ENCODE data around the gene USP25.

USP25 gene

DNA sequence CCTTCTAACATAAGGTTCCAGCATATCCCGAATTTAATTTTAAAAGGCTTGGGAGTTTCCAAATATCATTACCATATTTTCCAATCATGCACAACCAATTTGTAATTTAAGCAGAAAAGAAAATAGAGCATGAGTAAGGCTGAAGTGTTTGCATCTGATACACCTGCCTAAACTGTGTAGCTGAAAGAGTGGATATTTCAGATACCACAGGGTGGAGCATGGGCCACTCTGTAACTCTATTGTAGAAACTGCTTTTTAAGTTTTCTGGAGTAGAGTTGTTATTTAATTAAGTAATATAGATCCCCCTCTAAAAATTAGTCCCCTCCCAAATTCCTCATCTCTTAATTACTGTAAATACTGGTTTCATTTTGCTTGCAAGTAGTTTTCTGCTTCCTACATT lies 199.8 kb downstream of the USP25 start:
- Histone ChIP-seq H3K4me1 (ENCODE audit: insufficient read depth, insufficient read length) (no peaks in the 10 kb centered on the region), H3K36me3 (ENCODE audit: insufficient read depth, insufficient read length, low read length) (no peaks in the 10 kb centered on the region), H3K9ac (ENCODE audit: insufficient read length, low read depth) (no peak overlapping the region), H3K27me3 (ENCODE audit: insufficient read depth, insufficient read length) (no peaks in the 10 kb centered on the region), H3K4me3 (ENCODE audit: insufficient read length, low read depth) (no peak overlapping the region), H3K9me3 (ENCODE audit: insufficient read depth, low read length) (no peaks in the 10 kb centered on the region; the same call in 1 of the 2 replicates)
- no peak for DNase-seq (ENCODE audit: low read depth, low spot score)
- no peak for TF ChIP-seq YY1 (IDR thresholded peaks at IDR 0.05; ENCODE audit: insufficient read depth, insufficient read length)
- TF ChIP-seq ZNF274 (IDR thresholded peaks at IDR 0.05; ENCODE audit: low read depth, low read length) = no peak

Measured in NT2/D1 (cell line).